Thyroid gland (tissue), 4 donors: ENCODE results near the gene TRIM25. TPM values are rescaled to one million over a fixed set of nuclear protein-coding genes. Genes with fewer than 3 reads are reported as not detected.

Source experiments
- DNase-seq, 2 donors: peaks; one replicate each; pipeline ENCODE4 v3.0.0-alpha.2; 2019
- H3K27ac ChIP-seq, 3 donors: fragments of 200-600 bp; sonication (generic); 1 replicate in 2 of 3; 2 replicates in 1 of 3; pipeline ENCODE4 v1.5.1; 2016 to 2019; ENCODE audit warnings: mild to moderate bottlenecking in 1 of 3, moderate library complexity in 1 of 3
- H3K27me3 ChIP-seq: fragments of 200-600 bp; sonication (generic); one replicate; pipeline ENCODE4 v1.5.1; 2019
- H3K36me3 ChIP-seq, 2 donors: fragments of 200-600 bp; sonication (generic); one replicate each; pipeline ENCODE4 v1.5.1; 2016 to 2019
- H3K4me1 ChIP-seq, 2 donors: fragments of 200-600 bp; sonication (generic); one replicate each; pipeline ENCODE4 v1.5.1; 2017 to 2019
- H3K4me3 ChIP-seq, 3 donors: fragments of 200-600 bp; sonication (generic); replicated peaks in 1 of 3; 1 replicate in 2 of 3; 2 replicates in 1 of 3; pipeline ENCODE4 v1.5.1; 2016; ENCODE audit warnings: mild to moderate bottlenecking in 1 of 3
- H3K9me3 ChIP-seq: fragments of 200-600 bp; sonication (generic); one replicate; pipeline ENCODE4 v1.5.1; 2017
- POLR2A ChIP-seq, 2 donors: fragments of 450-650 bp; IDR thresholded peaks; one replicate each; pipeline ENCODE4 v1.6.1; 2017; ENCODE audit warnings: antibody characterized with exemption in 2 of 2, mild to moderate bottlenecking in 2 of 2, moderate library complexity in 1 of 2
- WGBS, 2 donors: methylation state at CpG; one replicate each; pipeline ENCODE4 v1.1.5; 2017; 5-methylcytosine and 5-hydroxymethylcytosine counted together
- intact Hi-C: fragments of 100-400 bp; cut with DNase I; formaldehyde crosslinking; loops from one replicate; pipeline ENCODE4 v1.15.1; 2023
- microRNA counts, 2 donors: library from miRNA; unstranded; fragments of <30 nt; microRNA quantifications; one replicate each; lab custom pipeline; 2016 to 2017
- small RNA-seq: library from RNA; depleted of rRNA; stranded (forward); fragments of <200 nt; gene quantifications from one replicate; pipeline ENCODE3, GENCODE V24; 2016
- total RNA-seq, 4 donors: library from RNA; depleted of rRNA; stranded (reverse); fragments of >200 nt; gene quantifications; one replicate each; pipeline ENCODE4 v1.2.3, GENCODE V29; 2016
- TF ChIP-seq, protein P1 (sequence below), 6 experiments: fragments of 200-600 bp in 3 of 6; fragments of 450-650 bp in 3 of 6; sonication (generic) in 3 of 6; IDR thresholded peaks; one replicate each; pipeline ENCODE4 v1.5.1; 2016 to 2019; ENCODE audit warnings: antibody characterized with exemption in 6 of 6, mild to moderate bottlenecking in 2 of 6, inconsistent platforms in 1 of 6, moderate library complexity in 1 of 6

Gene TRIM25
- total RNA-seq, 4 donors from 2014 or later, result 23.9 to 41.8 (median 32.7) TPM

GRCh38 chr17:56845934-56846333 is 67.9 kb downstream of the TRIM25 start:
- intact Hi-C loops, result no loop called here
- TF ChIP-seq, protein P1, sequence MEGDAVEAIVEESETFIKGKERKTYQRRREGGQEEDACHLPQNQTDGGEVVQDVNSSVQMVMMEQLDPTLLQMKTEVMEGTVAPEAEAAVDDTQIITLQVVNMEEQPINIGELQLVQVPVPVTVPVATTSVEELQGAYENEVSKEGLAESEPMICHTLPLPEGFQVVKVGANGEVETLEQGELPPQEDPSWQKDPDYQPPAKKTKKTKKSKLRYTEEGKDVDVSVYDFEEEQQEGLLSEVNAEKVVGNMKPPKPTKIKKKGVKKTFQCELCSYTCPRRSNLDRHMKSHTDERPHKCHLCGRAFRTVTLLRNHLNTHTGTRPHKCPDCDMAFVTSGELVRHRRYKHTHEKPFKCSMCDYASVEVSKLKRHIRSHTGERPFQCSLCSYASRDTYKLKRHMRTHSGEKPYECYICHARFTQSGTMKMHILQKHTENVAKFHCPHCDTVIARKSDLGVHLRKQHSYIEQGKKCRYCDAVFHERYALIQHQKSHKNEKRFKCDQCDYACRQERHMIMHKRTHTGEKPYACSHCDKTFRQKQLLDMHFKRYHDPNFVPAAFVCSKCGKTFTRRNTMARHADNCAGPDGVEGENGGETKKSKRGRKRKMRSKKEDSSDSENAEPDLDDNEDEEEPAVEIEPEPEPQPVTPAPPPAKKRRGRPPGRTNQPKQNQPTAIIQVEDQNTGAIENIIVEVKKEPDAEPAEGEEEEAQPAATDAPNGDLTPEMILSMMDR (IDR thresholded peaks at IDR 0.05), result no peak
- no peak for TF ChIP-seq POLR2A (IDR thresholded peaks at IDR 0.05)

DNA sequence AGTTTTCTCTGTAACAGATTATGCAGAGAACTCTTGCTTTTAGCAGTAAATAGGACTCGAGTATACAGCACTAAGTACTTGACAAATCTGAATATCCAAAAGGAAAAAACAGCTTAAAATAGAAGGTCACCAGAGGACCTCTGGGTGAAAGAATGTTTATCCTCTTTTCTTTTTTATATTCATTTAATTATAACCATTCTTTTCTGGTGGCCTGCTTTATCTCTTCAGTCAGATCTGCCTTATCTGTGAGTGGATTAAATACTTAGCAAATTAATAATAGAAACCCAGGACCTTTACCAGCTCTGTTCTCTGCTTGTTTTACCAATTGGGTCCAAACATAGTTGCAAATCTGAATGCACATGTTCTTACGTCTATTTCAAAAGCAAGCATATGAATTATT is 71.3 kb downstream of the TRIM25 start:
- no peak for DNase-seq
- Histone ChIP-seq H3K4me1 (no peaks in the 10 kb centered on the region), H3K27me3 (no peaks in the 10 kb centered on the region), H3K36me3 (no peaks in the 10 kb centered on the region), H3K4me3 (no peak overlapping the region), H3K27ac (no peak overlapping the region), H3K9me3 (no peaks in the 10 kb centered on the region)
- intact Hi-C loops, result no loop called here
- WGBS, 2 donors, result 73 to 78% methylated on average over 2 of the region's 2 CpGs
- TF ChIP-seq, protein P1 (IDR thresholded peaks at IDR 0.05), result no peak
- TF ChIP-seq POLR2A (IDR thresholded peaks at IDR 0.05), result no peak

More at GRCh38 chr17:56845934-56846333, 67.9 kb downstream of the TRIM25 start:
- no peak overlapping the region for H3K27ac ChIP-seq
- no peaks in the 10 kb centered on the region for H3K27me3 ChIP-seq
- no peak overlapping the region for H3K4me3 ChIP-seq
- no peaks in the 10 kb centered on the region for H3K9me3 ChIP-seq
- no peaks in the 10 kb centered on the region for H3K4me1 ChIP-seq
- no peak for DNase-seq
- WGBS, 2 donors, result 93 to 98% methylated on average over 1 of the region's 1 CpG
- H3K36me3 ChIP-seq, result no peaks in the 10 kb centered on the region

DNA sequence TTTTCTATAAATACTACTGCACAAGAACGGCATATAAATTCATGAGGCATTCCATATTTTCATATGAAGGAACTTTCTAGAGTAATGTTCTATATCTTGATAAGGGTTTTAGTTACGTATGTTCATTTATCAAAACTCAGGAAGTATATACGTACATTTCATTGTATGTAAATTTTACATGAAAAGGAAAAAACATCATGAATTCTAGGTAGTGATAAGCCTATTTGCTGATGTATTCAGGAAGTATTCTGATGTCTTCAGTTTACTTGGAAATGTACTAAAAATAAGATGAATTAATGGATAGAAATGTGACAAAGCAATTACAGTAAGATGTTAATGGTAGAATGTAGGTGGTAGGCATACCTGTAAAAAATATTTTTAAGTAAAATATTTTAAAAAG is 75.2 kb downstream of the TRIM25 start:
- Histone ChIP-seq H3K4me3 (no peak overlapping the region), H3K4me1 (peaks cover 0 to 3% of the 10 kb centered on the region in 2 donors), H3K27ac (no peak overlapping the region), H3K27me3 (no peaks in the 10 kb centered on the region), H3K9me3 (no peaks in the 10 kb centered on the region), H3K36me3 (no peaks in the 10 kb centered on the region)
- 87 to 93% methylated on average over 3 of the region's 3 CpGs for WGBS, 2 donors
- no peak for DNase-seq
- TF ChIP-seq, protein P1 (IDR thresholded peaks at IDR 0.05), result no peak
- TF ChIP-seq POLR2A (IDR thresholded peaks at IDR 0.05), result no peak
- intact Hi-C loops, result loop anchor here (10.0 kb wide), 1 partner anchor 276 kb away; no protein-coding TSS in a partner anchor

MicroRNAs within 50 kb of the gene (microRNA counts, 767-probe panel; counts per million panel counts)
- 0 counts per million in 2 donors for microRNA hsa-miR-3614-5p (lab: Ali Mortazavi, UCI)

Small RNA genes within 50 kb of the gene (small RNA-seq; reads per million reads assigned to genes)
- not detected for gene AC015912.2
- gene RNU6-1158P, result not detected

Other genes with a start within 250 kb of the TRIM25 start
- gene C17orf67, start 80.1 kb downstream of the TRIM25 start, total RNA-seq, result 1 to 10 TPM in 3 of 4 donors, under 1 TPM in 1; 0.24 to 1.2 (median 1.2) TPM
- 10 to 100 TPM in 3 of 4 donors, 1 to 10 TPM in 1; 7.2 to 21.7 (median 14.7) TPM for gene DGKE, start 79.9 kb downstream of the TRIM25 start, total RNA-seq
- 10 to 100 TPM; 13.2 to 18.3 (median 17.5) TPM for gene COIL, start 47.0 kb upstream of the TRIM25 start, total RNA-seq
- 100 to 1,000 TPM; 260 to 354 (median 284) TPM for gene SCPEP1, start 64.1 kb upstream of the TRIM25 start, total RNA-seq
- 100 to 1,000 TPM in 1 of 4 donors, 10 to 100 TPM in 3; 91.6 to 105 (median 95.5) TPM for gene AKAP1, start 171.2 kb upstream of the TRIM25 start, total RNA-seq